Naive thymus-derived CD8-positive, alpha-beta T cell (primary cell): ENCODE measurements around the gene TRMT61A. TPM values are rescaled to one million over a fixed set of nuclear protein-coding genes. Genes with fewer than 3 reads are reported as not detected.

Experiments used
- ATAC-seq, 2 donors: fragments of 150-1000 bp; cut with Tn5 transposase in 1 of 2; sonication (Bioruptor Pico), chemical (Tn5 transposase) in 1 of 2; 1 replicate in 1 of 2; 2 replicates in 1 of 2; pipeline ENCODE4 v1.10.0; 2021; ENCODE audit warnings: mild to moderate bottlenecking in 2 of 2, moderate library complexity in 2 of 2
- POLR2A ChIA-PET: fragments of 350-600 bp; sonication (Branson Sonifier 250); formaldehyde crosslinking; loops from one replicate; lab custom pipeline; 2021; ENCODE audit warnings: antibody characterized with exemption; lab: Charles Lee
- DNase-seq, 10 donors: peaks; one replicate each; pipeline versions ENCODE4 v3.0.0 to v3.0.0-alpha.2; 2020 to 2022
- H3K27ac Mint-ChIP-seq, 10 donors: one replicate each; pipeline ENCODE4 v1.8.0; 2020 to 2022; ENCODE audit warnings: mild to moderate bottlenecking in 10 of 10, mixed read lengths in 10 of 10, moderate library complexity in 4 of 10, inconsistent platforms in 1 of 10
- H3K27me3 Mint-ChIP-seq, 5 donors: one replicate each; pipeline ENCODE4 v1.8.0; 2021 to 2022; ENCODE audit warnings: mixed read lengths in 5 of 5
- H3K36me3 Mint-ChIP-seq, 3 donors: one replicate each; pipeline ENCODE4 v1.8.0; 2020 to 2022; ENCODE audit warnings: mixed read lengths in 3 of 3, mild to moderate bottlenecking in 2 of 3, inconsistent platforms in 1 of 3
- H3K4me1 Mint-ChIP-seq, 4 donors: one replicate each; pipeline ENCODE4 v1.8.0; 2021 to 2022; ENCODE audit warnings: mixed read lengths in 4 of 4
- H3K4me3 Mint-ChIP-seq, 10 donors: one replicate each; pipeline ENCODE4 v1.8.0; 2020 to 2022; ENCODE audit warnings: mild to moderate bottlenecking in 10 of 10, mixed read lengths in 10 of 10, moderate library complexity in 6 of 10, inconsistent platforms in 1 of 10
- H3K9me3 Mint-ChIP-seq, 9 donors: one replicate each; pipeline ENCODE4 v1.8.0; 2020 to 2022; ENCODE audit warnings: mixed read lengths in 9 of 9, mild to moderate bottlenecking in 3 of 9, inconsistent platforms in 1 of 9, moderate library complexity in 1 of 9
- polyA plus RNA-seq, 3 donors: library from polyadenylated mRNA; unstranded; fragments of 300-500 nt; fragmentation: Illumina TruSeq; gene quantifications; one replicate each; pipeline ENCODE4 v1.2.3, GENCODE V29; 2021
- total RNA-seq, 8 experiments: library from RNA in 2 of 8; stranded (reverse) in 2 of 8; gene quantifications; one replicate each; pipeline ENCODE4 v1.2.3 and lab custom pipeline; 2021 to 2026

Gene TRMT61A
- total and polyA plus RNA-seq, 5 experiments from 2014 or later = 6.7 to 16.7 (median 11.2) TPM

DNA sequence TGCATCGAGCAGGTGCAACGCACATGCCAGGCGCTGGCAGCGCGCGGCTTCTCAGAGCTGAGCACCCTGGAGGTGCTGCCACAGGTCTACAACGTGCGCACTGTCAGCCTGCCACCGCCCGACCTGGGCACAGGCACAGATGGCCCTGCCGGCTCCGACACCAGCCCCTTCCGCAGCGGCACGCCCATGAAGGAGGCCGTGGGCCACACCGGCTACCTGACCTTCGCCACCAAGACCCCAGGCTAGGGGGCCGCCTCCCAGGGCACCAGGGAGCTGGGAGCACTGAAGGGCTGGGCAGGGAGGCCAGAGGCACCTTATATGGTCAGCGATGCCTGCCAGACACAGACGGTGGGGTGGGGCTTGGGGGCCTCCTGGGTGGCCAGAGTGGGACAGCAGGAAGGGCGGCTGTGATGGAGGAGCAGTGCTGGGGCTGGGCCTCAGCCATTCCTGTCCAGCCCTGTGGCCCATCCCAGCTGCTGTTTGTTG lies 5.6 kb downstream of the TRMT61A start:
- POLR2A ChIA-PET = no interaction called here
- DNase-seq (no peak), ATAC-seq (no peak)
- Mint-ChIP-seq H3K9me3 (no peaks in the 10 kb centered on the region), H3K4me3 (no peak overlapping the region), H3K36me3 (peaks cover 0 to 4% (median 0%) of the 10 kb centered on the region in 3 donors), H3K27me3 (no peaks in the 10 kb centered on the region), H3K27ac (no peak overlapping the region), H3K4me1 (peaks cover 13 to 26% (median 19%) of the 10 kb centered on the region in 4 donors)

- H3K27ac Mint-ChIP-seq = no peak overlapping the region
Measured at GRCh38 chr14:103535081-103535890, 6.3 kb downstream of the TRMT61A start.

DNA sequence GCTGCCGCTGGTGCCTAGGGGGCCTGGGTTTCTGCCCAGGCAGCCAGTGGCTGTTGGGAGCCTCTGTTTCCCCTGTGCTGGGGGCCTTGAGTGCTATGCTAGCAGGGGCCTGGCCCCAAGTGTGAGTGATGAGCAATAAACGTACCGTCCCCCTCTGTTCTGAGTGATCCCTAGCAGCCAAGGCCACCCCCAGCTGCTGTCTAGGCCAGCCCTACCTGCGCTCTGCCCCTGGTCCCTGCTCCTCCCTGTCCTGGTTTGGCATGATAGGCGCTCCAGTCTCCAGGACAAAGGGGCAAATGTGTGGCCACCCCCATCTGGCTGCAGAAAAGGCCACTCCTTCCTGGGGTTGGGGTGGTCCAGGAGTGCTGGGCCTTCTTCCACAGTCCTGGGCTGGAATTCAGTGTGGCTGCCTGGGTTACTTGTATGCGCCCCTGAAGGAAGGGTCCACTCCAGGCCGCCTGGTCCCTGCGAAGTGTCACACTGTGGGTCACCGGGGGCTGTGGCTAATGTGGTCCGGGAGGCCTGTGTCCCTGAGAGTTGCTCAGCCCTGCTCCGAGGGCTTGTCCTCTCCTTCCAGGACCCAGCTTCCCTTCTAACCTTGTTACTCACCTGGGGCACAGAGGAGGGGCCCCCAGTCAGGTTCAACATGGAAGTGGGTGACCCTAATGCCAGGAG lies 7.0 kb downstream of the TRMT61A start:
- peaks cover 4 to 12% (median 8%) of the 10 kb centered on the region in 4 donors for H3K4me1 Mint-ChIP-seq
- H3K9me3 Mint-ChIP-seq = no peaks in the 10 kb centered on the region
- H3K4me3 Mint-ChIP-seq = no peak overlapping the region
- POLR2A ChIA-PET = interaction anchor here (0.6 kb wide), 1 partner anchor 1400 kb away, joined by 4 read pairs; no protein-coding TSS in a partner anchor
- H3K36me3 Mint-ChIP-seq = peaks cover 0 to 2% (median 0%) of the 10 kb centered on the region in 3 donors
- ATAC-seq (no peak), DNase-seq (no peak)
- no peaks in the 10 kb centered on the region for H3K27me3 Mint-ChIP-seq
- H3K27ac Mint-ChIP-seq = peak overlapping the region in 1 of 10 donors; percentile 59

More at GRCh38 chr14:103535081-103535890, 6.3 kb downstream of the TRMT61A start:
- POLR2A ChIA-PET = interaction anchor here (0.6 kb wide), 1 partner anchor 1399 kb away, joined by 4 read pairs; no protein-coding TSS in a partner anchor
- Mint-ChIP-seq H3K27me3 (no peaks in the 10 kb centered on the region), H3K9me3 (no peaks in the 10 kb centered on the region), H3K36me3 (peaks cover 0 to 2% (median 0%) of the 10 kb centered on the region in 3 donors), H3K4me1 (peaks cover 9 to 19% (median 13%) of the 10 kb centered on the region in 4 donors), H3K4me3 (no peak overlapping the region)
- ATAC-seq (no peak), DNase-seq (no peak)

- POLR2A ChIA-PET = no interaction called here
- ATAC-seq = no peak
- peak in 1 of 10 donors; percentile 2 for DNase-seq
- Mint-ChIP-seq H3K4me3 (no peak overlapping the region), H3K4me1 (peaks cover 1 to 5% (median 3%) of the 10 kb centered on the region in 4 donors), H3K27me3 (no peaks in the 10 kb centered on the region), H3K36me3 (peaks cover 0 to 2% (median 0%) of the 10 kb centered on the region in 3 donors), H3K9me3 (no peaks in the 10 kb centered on the region), H3K27ac (peak overlapping the region in 4 of 10 donors; percentile 13 to 85 (median 56))
Measured at GRCh38 chr14:103536693-103537092, 7.7 kb downstream of the TRMT61A start.

DNA sequence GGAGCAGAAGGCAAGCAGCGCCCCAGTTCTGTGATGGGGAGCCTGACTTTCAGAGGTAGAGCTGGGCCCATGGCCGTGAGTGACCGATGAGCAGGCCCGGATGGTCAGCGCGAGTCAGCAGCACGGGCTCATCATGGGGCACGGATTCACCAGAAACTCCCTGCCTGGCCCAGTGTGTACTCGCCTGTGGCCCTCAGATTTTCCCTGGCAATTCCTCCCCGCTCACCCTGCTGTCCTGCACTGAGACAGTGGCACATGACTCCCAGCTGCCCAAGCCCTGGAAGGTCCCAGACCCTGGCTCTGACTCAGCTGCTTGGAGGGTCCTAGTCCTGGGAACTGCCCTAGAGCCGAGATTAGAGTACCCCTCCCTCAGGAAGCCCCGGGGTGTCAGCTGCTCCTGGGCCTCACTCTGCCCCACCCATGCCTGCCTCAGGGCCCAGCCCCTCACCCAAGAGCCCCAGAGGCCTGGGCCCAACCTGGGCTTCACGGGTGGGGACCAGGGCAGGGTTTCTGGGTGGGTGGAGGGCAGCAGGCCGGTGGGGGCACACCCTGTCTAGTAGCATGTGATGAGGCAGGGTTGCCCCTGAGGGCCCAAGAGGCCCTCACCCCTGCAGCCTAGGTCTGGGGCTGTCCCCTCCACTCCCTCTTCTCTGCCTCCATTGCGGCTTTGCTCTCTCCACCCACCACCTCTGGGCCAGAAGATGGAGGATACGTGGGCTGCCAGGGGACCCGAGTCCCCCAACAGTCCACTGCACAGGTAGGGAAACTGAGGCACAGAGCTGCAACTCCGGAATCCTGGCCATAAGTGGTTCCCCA lies 8.4 kb downstream of the TRMT61A start:
- Mint-ChIP-seq H3K9me3 (no peaks in the 10 kb centered on the region), H3K4me1 (peaks cover 0 to 3% (median 2%) of the 10 kb centered on the region in 4 donors), H3K4me3 (peak overlapping the region in 1 of 10 donors; percentile 4), H3K27ac (peak overlapping the region in 4 of 10 donors; percentile 13 to 85 (median 61)), H3K27me3 (no peaks in the 10 kb centered on the region), H3K36me3 (peaks cover 0 to 2% (median 0%) of the 10 kb centered on the region in 3 donors)
- ATAC-seq (no peak), DNase-seq (peak in 1 of 10 donors; percentile 1)
- POLR2A ChIA-PET = no interaction called here

GRCh38 chr14:103538291-103539055 lies 9.5 kb downstream of the TRMT61A start:
- POLR2A ChIA-PET = interaction anchor here (1.1 to 1.6 kb wide), 2 partner anchors 23 kb away, joined by 3 to 4 read pairs; no protein-coding TSS in a partner anchor

DNA sequence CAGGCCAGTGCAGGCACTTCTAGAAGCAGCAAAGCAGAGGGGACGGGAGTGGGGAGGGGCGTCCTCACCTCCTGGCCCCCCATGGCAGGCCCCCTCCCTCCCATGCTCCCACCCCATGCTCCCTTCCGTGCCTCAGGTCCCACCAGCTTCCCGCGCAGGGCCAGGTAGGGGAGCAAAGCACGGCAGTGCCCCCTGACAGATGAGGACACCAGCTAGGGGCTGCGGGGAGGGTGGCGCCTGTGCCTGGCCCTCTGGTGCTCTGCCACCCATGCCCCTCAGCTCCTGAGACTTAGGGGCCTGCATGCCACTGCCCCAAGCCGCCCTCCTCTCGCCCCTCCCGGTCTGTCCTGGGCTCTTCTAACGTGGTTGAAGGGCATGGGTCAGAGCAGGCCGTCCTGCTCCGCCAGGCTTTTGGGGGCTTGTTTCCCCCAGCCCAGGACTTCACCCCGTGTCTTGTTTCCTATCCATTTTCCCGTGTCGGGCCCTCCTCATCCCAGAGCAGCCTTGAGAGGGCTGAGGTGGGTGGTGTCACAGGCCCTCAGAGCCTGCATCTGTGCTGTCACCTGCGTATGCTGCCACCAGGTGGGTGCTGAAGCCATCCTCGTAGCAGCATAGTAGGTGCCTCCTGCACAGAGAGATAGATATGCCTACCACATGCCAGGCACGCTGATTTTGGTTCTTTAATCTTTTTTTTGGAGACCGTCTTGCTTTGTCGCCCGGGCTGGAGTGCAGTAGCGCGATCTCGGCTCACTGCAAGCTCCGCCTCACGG lies 10.2 kb downstream of the TRMT61A start:
- POLR2A ChIA-PET = interaction anchor here (1.1 to 1.6 kb wide), 2 partner anchors 23 kb away, joined by 3 to 4 read pairs; no protein-coding TSS in a partner anchor
- ATAC-seq (peak; percentile 31 to 33), DNase-seq (no peak)
- H3K4me1 Mint-ChIP-seq = peaks cover 0 to 3% (median 2%) of the 10 kb centered on the region in 4 donors
- H3K36me3 Mint-ChIP-seq = no peaks in the 10 kb centered on the region
- H3K4me3 Mint-ChIP-seq = no peak overlapping the region
- H3K9me3 Mint-ChIP-seq = no peaks in the 10 kb centered on the region
- H3K27me3 Mint-ChIP-seq = peaks cover 0 to 1% (median 0%) of the 10 kb centered on the region in 5 donors
- H3K27ac Mint-ChIP-seq = no peak overlapping the region

More at GRCh38 chr14:103538291-103539055, 9.5 kb downstream of the TRMT61A start:
- peaks cover 0 to 2% (median 0%) of the 10 kb centered on the region in 3 donors for H3K36me3 Mint-ChIP-seq
- peaks cover 0 to 3% (median 2%) of the 10 kb centered on the region in 4 donors for H3K4me1 Mint-ChIP-seq
- H3K4me3 Mint-ChIP-seq = no peak overlapping the region
- H3K27me3 Mint-ChIP-seq = peaks cover 0 to 1% (median 0%) of the 10 kb centered on the region in 5 donors
- no peak overlapping the region for H3K27ac Mint-ChIP-seq
- H3K9me3 Mint-ChIP-seq = no peaks in the 10 kb centered on the region
- ATAC-seq (no peak), DNase-seq (peak in 1 of 10 donors; percentile 3)

GRCh38 chr14:103540821-103541708 lies 12.1 kb downstream of the TRMT61A start:
- H3K27me3 Mint-ChIP-seq = peaks cover 0 to 3% (median 0%) of the 10 kb centered on the region in 5 donors
- no peaks in the 10 kb centered on the region for H3K36me3 Mint-ChIP-seq
- DNase-seq (peak in 2 of 10 donors; percentile 3 to 32), ATAC-seq (no peak)
- no peak overlapping the region for H3K4me3 Mint-ChIP-seq
- H3K27ac Mint-ChIP-seq = no peak overlapping the region
- POLR2A ChIA-PET = no interaction called here
- no peaks in the 10 kb centered on the region for H3K9me3 Mint-ChIP-seq
- peaks cover 0 to 3% (median 2%) of the 10 kb centered on the region in 4 donors for H3K4me1 Mint-ChIP-seq

GRCh38 chr14:103541709-103542604 lies 13.0 kb downstream of the TRMT61A start:
- H3K27ac Mint-ChIP-seq = no peak overlapping the region
- DNase-seq (peak in 1 of 10 donors; percentile 59), ATAC-seq (no peak)
- H3K4me3 Mint-ChIP-seq = no peak overlapping the region
- no peaks in the 10 kb centered on the region for H3K36me3 Mint-ChIP-seq
- peaks cover 0 to 3% (median 0%) of the 10 kb centered on the region in 5 donors for H3K27me3 Mint-ChIP-seq
- H3K4me1 Mint-ChIP-seq = peaks cover 0 to 4% (median 2%) of the 10 kb centered on the region in 4 donors
- no peaks in the 10 kb centered on the region for H3K9me3 Mint-ChIP-seq
- POLR2A ChIA-PET = no interaction called here
